ENCODE measurements around the gene PPP1R8.

DNA sequence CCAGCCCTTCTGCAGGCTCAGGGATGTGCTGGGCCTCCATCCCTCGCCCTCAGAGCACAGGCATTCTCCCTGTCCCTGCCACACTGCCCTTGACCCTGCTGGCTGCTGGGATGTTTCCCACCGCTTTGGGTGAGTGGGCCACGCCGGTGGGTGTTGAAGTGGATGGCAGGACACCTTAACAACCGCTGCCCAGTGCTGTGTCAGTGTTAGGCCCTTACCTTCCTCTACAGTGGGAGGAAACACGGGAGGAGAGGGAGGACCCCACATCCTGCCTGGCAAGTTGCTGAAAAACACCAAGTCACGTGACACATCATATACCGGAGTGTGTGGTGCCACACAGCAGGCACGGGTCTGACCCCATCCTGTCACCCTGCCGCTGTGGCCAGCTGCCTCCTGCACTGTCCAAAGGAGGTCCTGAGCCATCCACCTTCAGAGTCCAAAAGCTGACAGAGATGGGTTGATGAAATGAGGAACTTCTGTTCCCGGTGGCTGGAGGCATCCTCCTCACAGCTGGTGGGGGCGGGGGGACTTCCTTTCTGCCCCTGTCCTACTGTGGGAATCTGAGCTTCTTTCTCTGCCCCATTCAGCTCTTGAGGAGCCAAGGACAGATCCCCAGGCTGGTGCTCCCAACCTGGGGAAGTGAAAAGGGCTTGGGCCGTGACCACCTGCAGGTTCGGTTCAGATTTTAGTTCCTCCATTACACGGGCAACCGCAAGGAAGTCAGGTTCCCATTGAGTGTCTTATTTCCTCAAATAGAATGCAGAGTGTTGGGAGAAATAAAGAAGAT is 38.5 kb downstream of the PPP1R8 start:
- TF ChIP-seq, protein P1, sequence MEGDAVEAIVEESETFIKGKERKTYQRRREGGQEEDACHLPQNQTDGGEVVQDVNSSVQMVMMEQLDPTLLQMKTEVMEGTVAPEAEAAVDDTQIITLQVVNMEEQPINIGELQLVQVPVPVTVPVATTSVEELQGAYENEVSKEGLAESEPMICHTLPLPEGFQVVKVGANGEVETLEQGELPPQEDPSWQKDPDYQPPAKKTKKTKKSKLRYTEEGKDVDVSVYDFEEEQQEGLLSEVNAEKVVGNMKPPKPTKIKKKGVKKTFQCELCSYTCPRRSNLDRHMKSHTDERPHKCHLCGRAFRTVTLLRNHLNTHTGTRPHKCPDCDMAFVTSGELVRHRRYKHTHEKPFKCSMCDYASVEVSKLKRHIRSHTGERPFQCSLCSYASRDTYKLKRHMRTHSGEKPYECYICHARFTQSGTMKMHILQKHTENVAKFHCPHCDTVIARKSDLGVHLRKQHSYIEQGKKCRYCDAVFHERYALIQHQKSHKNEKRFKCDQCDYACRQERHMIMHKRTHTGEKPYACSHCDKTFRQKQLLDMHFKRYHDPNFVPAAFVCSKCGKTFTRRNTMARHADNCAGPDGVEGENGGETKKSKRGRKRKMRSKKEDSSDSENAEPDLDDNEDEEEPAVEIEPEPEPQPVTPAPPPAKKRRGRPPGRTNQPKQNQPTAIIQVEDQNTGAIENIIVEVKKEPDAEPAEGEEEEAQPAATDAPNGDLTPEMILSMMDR (IDR thresholded peaks at IDR 0.05), result no peak
- TF ChIP-seq ZFX (IDR thresholded peaks at IDR 0.05; ENCODE audit: borderline replicate concordance), result no peak

All from 22Rv1 (cell line).